GM23338 (cell line): ENCODE results near the gene CCNL1. TPM values are rescaled to one million over a fixed set of nuclear protein-coding genes. Genes with fewer than 3 reads are reported as not detected.

Experiments
- ATAC-seq: fragments of 200-7000 bp; cut with Tn5 transposase; 3 replicates; pipeline ENCODE4 v1.9.1; 2020
- DNase-seq: peaks from one replicate; pipeline ENCODE4 v3.0.0-alpha.2; 2015; ENCODE audit warnings: low spot score
- H2AFZ ChIP-seq: fragments of 200-600 bp; sonication (generic); 2 replicates; pipeline ENCODE4 v1.8.0; 2016; ENCODE audit warnings: antibody characterized with exemption, mild to moderate bottlenecking, moderate library complexity
- H3F3A ChIP-seq: fragments of 200-600 bp; sonication (generic); replicated peaks from 2 replicates; pipeline ENCODE4 v1.8.0; 2017; ENCODE audit warnings: antibody characterized with exemption, mixed run types, low read depth
- H3K27ac ChIP-seq: fragments of 200-600 bp; sonication (generic); 2 replicates; pipeline ENCODE4 v1.6.1; 2016; ENCODE audit warnings: low read depth
- H3K27me3 ChIP-seq: fragments of 200-600 bp; sonication (generic); 2 replicates; pipeline ENCODE4 v1.8.0; 2016; ENCODE audit warnings: mild to moderate bottlenecking, mixed run types, moderate library complexity; ENCODE audit not compliant: insufficient read depth
- H3K36me3 ChIP-seq: fragments of 200-600 bp; sonication (generic); 2 replicates; pipeline ENCODE4 v1.8.0; 2016; ENCODE audit warnings: mild to moderate bottlenecking; ENCODE audit not compliant: insufficient read depth
- H3K4me1 ChIP-seq: fragments of 200-600 bp; sonication (generic); 2 replicates; pipeline ENCODE4 v1.8.0; 2016; ENCODE audit warnings: mild to moderate bottlenecking, moderate library complexity; ENCODE audit not compliant: insufficient read depth
- H3K4me2 ChIP-seq: fragments of 200-600 bp; sonication (generic); 2 replicates; pipeline ENCODE4 v1.7.1; 2017; ENCODE audit warnings: mixed run types
- H3K4me3 ChIP-seq: fragments of 200-600 bp; sonication (generic); 2 replicates; pipeline ENCODE4 v1.6.1; 2016; ENCODE audit warnings: mixed run types
- H3K79me2 ChIP-seq: fragments of 200-600 bp; sonication (generic); replicated peaks from 2 replicates; pipeline ENCODE4 v1.8.0; 2017; ENCODE audit warnings: mild to moderate bottlenecking; ENCODE audit not compliant: insufficient read depth
- H3K9me2 ChIP-seq: fragments of 200-600 bp; sonication (generic); 2 replicates; pipeline ENCODE4 v1.8.0; 2017; ENCODE audit not compliant: insufficient read depth
- H4K20me1 ChIP-seq: fragments of 200-600 bp; sonication (generic); replicated peaks from 2 replicates; pipeline ENCODE4 v1.8.0; 2017; ENCODE audit warnings: mild to moderate bottlenecking; ENCODE audit not compliant: insufficient read depth
- H3K27ac Mint-ChIP-seq: 2 replicates; pipeline ENCODE4 v1.8.0; 2020; ENCODE audit warnings: inconsistent platforms, mild to moderate bottlenecking, moderate library complexity, mixed read lengths
- H3K27me3 Mint-ChIP-seq: 3 replicates; pipeline ENCODE4 v1.8.0; 2022; ENCODE audit warnings: low read depth, mild to moderate bottlenecking, moderate library complexity, mixed read lengths, inconsistent platforms; ENCODE audit not compliant: insufficient read depth, poor library complexity
- H3K36me3 Mint-ChIP-seq: 3 replicates; pipeline ENCODE4 v1.8.0; 2021; ENCODE audit warnings: low read depth, mild to moderate bottlenecking, inconsistent platforms, moderate library complexity, mixed read lengths
- H3K4me1 Mint-ChIP-seq: 3 replicates; pipeline ENCODE4 v1.8.0; 2020; ENCODE audit warnings: mild to moderate bottlenecking, inconsistent platforms, mixed read lengths
- H3K4me3 Mint-ChIP-seq: 3 replicates; pipeline ENCODE4 v1.8.0; 2021; ENCODE audit warnings: moderate library complexity, mild to moderate bottlenecking, inconsistent platforms, mixed read lengths
- H3K9me3 Mint-ChIP-seq: 3 replicates; pipeline ENCODE4 v1.8.0; 2020; ENCODE audit warnings: moderate library complexity, mild to moderate bottlenecking, inconsistent platforms, mixed read lengths
- CTCF ChIP-seq, 2 experiments: fragments of 200-600 bp in 1 of 2; sonication (generic) in 1 of 2; conservative IDR thresholded peaks; 2 replicates each; pipeline versions ENCODE4 v1.5.1 to v1.6.1; 2016 to 2017; ENCODE audit warnings: antibody characterized with exemption in 2 of 2, low read depth in 2 of 2, mild to moderate bottlenecking in 2 of 2, moderate library complexity in 1 of 2
- EZH2 ChIP-seq: fragments of 200-600 bp; sonication (generic); IDR thresholded peaks from one replicate; pipeline ENCODE4 v1.8.0; 2017; ENCODE audit warnings: antibody characterized with exemption, mild to moderate bottlenecking, low read depth; ENCODE audit not compliant: unreplicated experiment
- JUNB ChIP-seq: IDR thresholded peaks from one replicate; pipeline ENCODE4 v1.6.1; 2016; ENCODE audit warnings: antibody characterized with exemption; ENCODE audit not compliant: unreplicated experiment
- POLR2AphosphoS5 ChIP-seq: IDR thresholded peaks from 2 replicates; pipeline ENCODE4 v1.6.1; 2016; ENCODE audit warnings: antibody characterized with exemption, low read depth
- REST ChIP-seq: IDR thresholded peaks from one replicate; pipeline ENCODE4 v1.6.1; 2018; ENCODE audit warnings: antibody characterized with exemption; ENCODE audit not compliant: unreplicated experiment
- ZNF331 ChIP-seq: fragments of 250-450 bp; sonication (Bioruptor Pico); IDR thresholded peaks from 2 replicates; pipeline ENCODE4 v1.5.0; 2020; ENCODE audit warnings: low read depth, mild to moderate bottlenecking, moderate library complexity
- polyA plus RNA-seq: library from polyadenylated mRNA; unstranded; fragments of >200 nt; fragmentation: Nextera tagmentation; extraction: Ambion mirVana; gene quantifications from 2 replicates; pipeline ENCODE4 v1.2.1, GENCODE V29; 2016
- total RNA-seq: library from RNA; depleted of rRNA; stranded (reverse); fragments of >200 nt; shearing (Covaris generic); gene quantifications from 2 replicates; pipeline ENCODE4 v1.2.3, GENCODE V29; 2014

Gene CCNL1
- total and polyA plus RNA-seq, 2 experiments from 2014 or later: 108 to 134 TPM

- no peak for TF ChIP-seq CTCF (conservative IDR thresholded peaks at IDR 0.05; ENCODE audit: low read depth in 2 of 2)
- no peak for TF ChIP-seq ZNF331
- TF ChIP-seq JUNB: no peak
These were observed 12.7 kb downstream of the CCNL1 start (continued) for GRCh38 chr3:157147099-157147803.

GRCh38 chr3:157145606-157146322 lies 14.2 kb downstream of the CCNL1 start:
- no peak overlapping the region for H2AFZ ChIP-seq
- Mint-ChIP-seq H3K36me3 (peaks cover 59% of the 10 kb centered on the region), H3K9me3 (no peaks in the 10 kb centered on the region), H3K4me1 (no peaks in the 10 kb centered on the region), H3K27me3 (peaks cover 4% of the 10 kb centered on the region), H3K27ac (no peak overlapping the region), H3K4me3 (no peak overlapping the region)
- H3F3A ChIP-seq: peaks cover 12% of the 10 kb centered on the region
- no peak for ATAC-seq
- H3K79me2 ChIP-seq: no peaks in the 10 kb centered on the region
- no peaks in the 10 kb centered on the region for H3K4me1 ChIP-seq
- H3K4me2 ChIP-seq: no peak overlapping the region
- H3K27ac ChIP-seq: 0 out of 2 replicates have a peak overlapping the region, but pooled peaks have one; percentile 1
- no peak for DNase-seq
- H4K20me1 ChIP-seq: peaks cover 16% of the 10 kb centered on the region
- no peaks in the 10 kb centered on the region for H3K9me2 ChIP-seq
- no peaks in the 10 kb centered on the region for H3K27me3 ChIP-seq
- TF ChIP-seq REST (no peak), EZH2 (no peak), ZNF331 (no peak), CTCF (conservative IDR thresholded peaks at IDR 0.05; ENCODE audit: low read depth in 2 of 2) (no peak), POLR2AphosphoS5 (no peak)
- H3K4me3 ChIP-seq: no peak overlapping the region
- peaks cover 49% of the 10 kb centered on the region for H3K36me3 ChIP-seq
